B cell (primary cell): ENCODE results near the gene PABPN1. TPM values are rescaled to one million over a fixed set of nuclear protein-coding genes. Genes with fewer than 3 reads are reported as not detected.

Experiments used
- ATAC-seq: fragments of 200-7000 bp; cut with Tn5 transposase; one replicate; pipeline ENCODE4 v1.10.0; 2021; ENCODE audit warnings: low read depth, mild to moderate bottlenecking, moderate number of reproducible peaks, moderate library complexity
- CTCF ChIA-PET: fragments of 350-600 bp; sonication (Branson Sonifier 250); formaldehyde crosslinking; loops from one replicate; lab custom pipeline; 2021; ENCODE audit warnings: antibody characterized with exemption, inconsistent platforms; lab: Charles Lee
- POLR2A ChIA-PET: fragments of 350-600 bp; sonication (Branson Sonifier 250); formaldehyde crosslinking; loops from one replicate; lab custom pipeline; 2021; ENCODE audit warnings: antibody characterized with exemption; lab: Charles Lee
- DNase-seq: peaks from one replicate; pipeline ENCODE4 v3.0.0; 2013
- H2AFZ ChIP-seq: 2 replicates; pipeline ENCODE4 v1.6.1; 2012; ENCODE audit warnings: mild to moderate bottlenecking, low read depth, low read length; ENCODE audit not compliant: insufficient read depth, poor library complexity, severe bottlenecking
- H3K27ac ChIP-seq, 2 donors: 1 replicate in 1 of 2; 2 replicates in 1 of 2; pipeline ENCODE4 v1.5.1; 2012 to 2013; ENCODE audit warnings: low read length in 2 of 2, mild to moderate bottlenecking in 2 of 2, moderate library complexity in 1 of 2
- H3K27me3 ChIP-seq, 4 experiments: fragments of 200-600 bp in 1 of 4; sonication (generic) in 1 of 4; replicated peaks in 1 of 4; 1 replicate in 2 of 4; 2 replicates in 2 of 4; pipeline versions ENCODE4 v1.6.1 to v1.7.0; 2013 to 2016; ENCODE audit warnings: low read length in 3 of 4, mild to moderate bottlenecking in 2 of 4, mixed read lengths in 1 of 4, moderate library complexity in 1 of 4; ENCODE audit not compliant: insufficient read depth in 4 of 4, control insufficient read depth in 3 of 4; ENCODE audit errors: control extremely low read depth in 1 of 4
- H3K36me3 ChIP-seq, 2 experiments: replicated peaks in 1 of 2; 1 replicate in 1 of 2; 2 replicates in 1 of 2; pipeline versions ENCODE4 v1.6.1 to v1.7.1; 2013; ENCODE audit warnings: low read length in 1 of 2; ENCODE audit not compliant: insufficient read depth in 2 of 2, control insufficient read depth in 1 of 2; ENCODE audit errors: control extremely low read depth in 1 of 2, extremely low read depth in 1 of 2
- H3K4me1 ChIP-seq, 2 donors: fragments of 200-600 bp in 1 of 2; sonication (generic) in 1 of 2; 1 replicate in 1 of 2; 2 replicates in 1 of 2; pipeline versions ENCODE4 v1.5.1 to v1.6.1; 2013 to 2017; ENCODE audit warnings: low read length in 2 of 2; ENCODE audit not compliant: control insufficient read depth in 2 of 2, insufficient read depth in 2 of 2
- H3K4me2 ChIP-seq: replicated peaks from 2 replicates; pipeline ENCODE3; 2012; ENCODE audit warnings: mild to moderate bottlenecking, low read depth, low read length; ENCODE audit not compliant: poor library complexity, severe bottlenecking
- H3K4me3 ChIP-seq, 5 experiments: fragments of 200-600 bp in 1 of 5; sonication (generic) in 1 of 5; 1 replicate in 3 of 5; 2 replicates in 2 of 5; pipeline versions ENCODE4 v1.5.1 to v1.7.0; 2011 to 2016; ENCODE audit warnings: low read length in 4 of 5, mild to moderate bottlenecking in 4 of 5, low read depth in 2 of 5, control low read depth in 1 of 5, moderate library complexity in 1 of 5; ENCODE audit not compliant: insufficient read depth in 1 of 5; ENCODE audit errors: control extremely low read depth in 1 of 5, extremely low read depth in 1 of 5
- H3K79me2 ChIP-seq: fragments of 200-600 bp; sonication (generic); one replicate; pipeline ENCODE4 v1.6.0; 2016; ENCODE audit warnings: low read length; ENCODE audit not compliant: control insufficient read depth, insufficient read depth
- H3K9ac ChIP-seq: fragments of 200-600 bp; sonication (generic); 2 replicates; pipeline ENCODE4 v1.6.1; 2017; ENCODE audit warnings: mild to moderate bottlenecking, low read length, moderate library complexity
- H3K9me3 ChIP-seq, 3 donors: one replicate each; pipeline versions ENCODE4 v1.6.1 to v1.7.1; 2013; ENCODE audit warnings: low read length in 2 of 3; ENCODE audit not compliant: control insufficient read depth in 2 of 3, insufficient read depth in 1 of 3; ENCODE audit errors: control extremely low read depth in 1 of 3
- H4K20me1 ChIP-seq: 2 replicates; pipeline ENCODE4 v1.6.0; 2012; ENCODE audit warnings: mild to moderate bottlenecking, low read length; ENCODE audit not compliant: insufficient read depth, control insufficient read depth, poor library complexity, severe bottlenecking
- H3K27ac Mint-ChIP-seq: one replicate; pipeline ENCODE4 v1.8.0; 2021; ENCODE audit warnings: mixed read lengths
- H3K27me3 Mint-ChIP-seq: one replicate; pipeline ENCODE4 v1.8.0; 2021; ENCODE audit warnings: mixed read lengths
- H3K4me1 Mint-ChIP-seq: one replicate; pipeline ENCODE4 v1.8.0; 2021; ENCODE audit warnings: mixed read lengths
- H3K4me3 Mint-ChIP-seq: one replicate; pipeline ENCODE4 v1.8.0; 2021; ENCODE audit warnings: mixed read lengths
- H3K9me3 Mint-ChIP-seq: one replicate; pipeline ENCODE4 v1.8.0; 2022; ENCODE audit warnings: mixed read lengths; ENCODE audit not compliant: insufficient read depth
- EZH2 ChIP-seq: IDR thresholded peaks from 2 replicates; pipeline ENCODE4 v1.6.1; 2012; ENCODE audit warnings: borderline replicate concordance, low read depth, mild to moderate bottlenecking, moderate library complexity, low read length; ENCODE audit not compliant: insufficient read depth, poor library complexity, severe bottlenecking
- WGBS: methylation state at CpG from one replicate; pipeline ENCODE4 v1.1.5; 2013; ENCODE audit warnings: missing lambda C conversion rate; ENCODE audit not compliant: insufficient coverage; 5-methylcytosine and 5-hydroxymethylcytosine counted together
- intact Hi-C: fragments of 100-400 bp; cut with micrococcal nuclease; formaldehyde crosslinking; loops from one replicate; pipeline ENCODE4 v1.10.0; 2022
- polyA plus RNA-seq: library from polyadenylated mRNA; depleted of rRNA; stranded (reverse); fragments of >200 nt; gene quantifications from 2 replicates; pipeline ENCODE4 v1.2.3, GENCODE V29; 2012
- total RNA-seq, 2 donors: library from RNA; stranded (reverse); fragments of 120-200 nt in 1 of 2; gene quantifications; 1 replicate in 1 of 2; 2 replicates in 1 of 2; pipeline versions ENCODE4 v1.2.3 to v1.2.4, GENCODE V29; 2013 to 2022
- TF ChIP-seq, protein P1 (sequence below): fragments of 200-600 bp; IDR thresholded peaks from one replicate; pipeline ENCODE4 v1.8.0; 2022; ENCODE audit warnings: antibody characterized with exemption, mild to moderate bottlenecking

Gene PABPN1
- total and polyA plus RNA-seq, 2 donors (not counting 1 experiment from before 2014, with no cell fraction given): 283 to 293 TPM

DNA sequence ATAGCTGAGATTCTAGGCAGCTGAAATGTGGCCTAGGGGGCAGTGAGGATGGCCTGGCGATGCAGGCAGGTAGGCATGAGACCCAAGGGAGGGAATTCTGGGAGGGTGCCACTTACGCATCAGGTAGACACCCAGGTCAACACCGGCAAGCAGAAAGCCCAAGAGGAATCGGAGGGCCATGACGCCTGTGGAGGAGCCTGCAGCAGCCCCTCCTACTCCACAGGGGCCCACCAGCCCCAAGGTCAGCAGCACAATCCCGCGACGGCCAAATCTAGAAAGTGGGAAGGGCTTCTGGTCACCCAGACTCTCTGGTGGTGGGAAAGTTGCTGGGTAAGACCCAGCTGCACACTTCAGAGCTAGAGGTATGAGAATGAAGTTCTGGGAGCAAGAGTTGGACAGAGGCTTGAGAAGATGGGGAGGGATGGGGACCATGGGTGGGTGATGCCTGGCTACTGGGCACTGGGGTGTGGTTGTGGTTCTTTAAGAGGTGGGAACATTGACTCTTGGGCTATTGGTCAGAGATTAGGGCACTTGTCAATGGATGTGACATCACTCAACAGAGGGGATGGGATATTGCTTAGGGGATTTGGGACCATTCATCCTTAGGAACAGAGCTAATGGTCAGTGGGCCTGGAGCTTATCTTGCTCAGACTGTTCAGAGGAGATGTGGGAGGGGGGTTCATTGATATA is 28.0 kb downstream of the PABPN1 start:
- WGBS: 98% methylated on average over 8 of the region's 8 CpGs
- H4K20me1 ChIP-seq: no peaks in the 10 kb centered on the region
- H3K27me3 Mint-ChIP-seq: peaks cover 44% of the 10 kb centered on the region

More for the DNA sequence above, 28.0 kb downstream of the PABPN1 start:
- no peak overlapping the region for H3K27ac Mint-ChIP-seq
- intact Hi-C loops: no loop called here
- POLR2A ChIA-PET: no interaction called here
- no peak overlapping the region for H2AFZ ChIP-seq
- no peaks in the 10 kb centered on the region for H3K9me3 Mint-ChIP-seq
- peaks cover 0 to 4% (median 3%) of the 10 kb centered on the region in 3 donors for H3K9me3 ChIP-seq
- no peak overlapping the region for H3K9ac ChIP-seq
- no peaks in the 10 kb centered on the region for H3K36me3 ChIP-seq
- no peak for DNase-seq
- H3K4me3 ChIP-seq: no peak overlapping the region
- H3K27me3 ChIP-seq: peaks cover 0 to 44% (median 25%) of the 10 kb centered on the region in 4 experiments
- no peak overlapping the region for H3K4me2 ChIP-seq
- H3K4me3 Mint-ChIP-seq: no peak overlapping the region
- H3K4me1 Mint-ChIP-seq: peaks cover 14% of the 10 kb centered on the region
- TF ChIP-seq, protein P1, sequence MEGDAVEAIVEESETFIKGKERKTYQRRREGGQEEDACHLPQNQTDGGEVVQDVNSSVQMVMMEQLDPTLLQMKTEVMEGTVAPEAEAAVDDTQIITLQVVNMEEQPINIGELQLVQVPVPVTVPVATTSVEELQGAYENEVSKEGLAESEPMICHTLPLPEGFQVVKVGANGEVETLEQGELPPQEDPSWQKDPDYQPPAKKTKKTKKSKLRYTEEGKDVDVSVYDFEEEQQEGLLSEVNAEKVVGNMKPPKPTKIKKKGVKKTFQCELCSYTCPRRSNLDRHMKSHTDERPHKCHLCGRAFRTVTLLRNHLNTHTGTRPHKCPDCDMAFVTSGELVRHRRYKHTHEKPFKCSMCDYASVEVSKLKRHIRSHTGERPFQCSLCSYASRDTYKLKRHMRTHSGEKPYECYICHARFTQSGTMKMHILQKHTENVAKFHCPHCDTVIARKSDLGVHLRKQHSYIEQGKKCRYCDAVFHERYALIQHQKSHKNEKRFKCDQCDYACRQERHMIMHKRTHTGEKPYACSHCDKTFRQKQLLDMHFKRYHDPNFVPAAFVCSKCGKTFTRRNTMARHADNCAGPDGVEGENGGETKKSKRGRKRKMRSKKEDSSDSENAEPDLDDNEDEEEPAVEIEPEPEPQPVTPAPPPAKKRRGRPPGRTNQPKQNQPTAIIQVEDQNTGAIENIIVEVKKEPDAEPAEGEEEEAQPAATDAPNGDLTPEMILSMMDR: no peak
- no peak for TF ChIP-seq EZH2
- no peaks in the 10 kb centered on the region for H3K79me2 ChIP-seq
- ATAC-seq: no peak
- H3K4me1 ChIP-seq: peaks cover 11 to 15% of the 10 kb centered on the region in 2 donors
- H3K27ac ChIP-seq: no peak overlapping the region
- CTCF ChIA-PET: no interaction called here
